HepG2 (cell line): ENCODE measurements around the gene COL18A1. TPM values are rescaled to one million over a fixed set of nuclear protein-coding genes. Genes with fewer than 3 reads are reported as not detected.

Experiments used
- ARID5B ChIP-seq: IDR thresholded peaks from 2 replicates; pipeline ENCODE4 v1.4.0; 2020; ENCODE audit warnings: mild to moderate bottlenecking, missing genetic modification reagents
- GABPA ChIP-seq, 2 experiments: IDR thresholded peaks; 2 replicates each; pipeline ENCODE4 v1.6.1; 2011 to 2016; ENCODE audit warnings: low read depth in 2 of 2, low read length in 1 of 2, missing biosample characterization in 1 of 2, missing genetic modification characterization in 1 of 2
- GLMP ChIP-seq: sonication (generic); formaldehyde crosslinking; IDR thresholded peaks from 2 replicates; pipeline ENCODE4 v1.9.0; 2021; ENCODE audit warnings: missing genetic modification reagents, mild to moderate bottlenecking, borderline replicate concordance
- KDM5B ChIP-seq: sonication (generic); formaldehyde crosslinking; IDR thresholded peaks from 2 replicates; pipeline ENCODE4 v1.4.0; 2020; ENCODE audit warnings: missing genetic modification reagents, mild to moderate bottlenecking, borderline replicate concordance
- NFKB2 ChIP-seq: sonication (generic); formaldehyde crosslinking; IDR thresholded peaks from 2 replicates; pipeline ENCODE4 v1.4.0; 2020; ENCODE audit warnings: missing genetic modification reagents, borderline replicate concordance
- PAX8 ChIP-seq: sonication (generic); formaldehyde crosslinking; IDR thresholded peaks from 2 replicates; pipeline ENCODE4 v1.8.0; 2022; ENCODE audit warnings: mild to moderate bottlenecking, missing genetic modification reagents, borderline replicate concordance
- POGK ChIP-seq: sonication (generic); formaldehyde crosslinking; conservative IDR thresholded peaks from 2 replicates; pipeline ENCODE4 v1.8.0; 2022; ENCODE audit warnings: mild to moderate bottlenecking, moderate library complexity, missing genetic modification reagents
- SMC3 ChIP-seq: IDR thresholded peaks from 2 replicates; pipeline ENCODE4 v1.6.1; 2011; ENCODE audit warnings: low read length, improper control_type of control experiment
- TARDBP ChIP-seq: sonication (generic); formaldehyde crosslinking; IDR thresholded peaks from 2 replicates; pipeline ENCODE4 v1.8.0; 2022; ENCODE audit warnings: mild to moderate bottlenecking, missing genetic modification reagents
- TMF1 ChIP-seq: sonication (generic); formaldehyde crosslinking; IDR thresholded peaks from 2 replicates; pipeline ENCODE4 v1.8.1; 2022; ENCODE audit warnings: low read depth, missing genetic modification reagents
- XBP1 ChIP-seq: sonication (generic); formaldehyde crosslinking; IDR thresholded peaks from 2 replicates; pipeline ENCODE4 v1.5.0; 2020; ENCODE audit warnings: missing genetic modification reagents
- ZNF142 ChIP-seq: sonication (generic); formaldehyde crosslinking; IDR thresholded peaks from 2 replicates; pipeline ENCODE4 v1.4.0; 2020; ENCODE audit warnings: missing genetic modification reagents
- ZNF737 ChIP-seq: sonication (generic); formaldehyde crosslinking; IDR thresholded peaks from 2 replicates; pipeline ENCODE4 v1.5.0; 2020; ENCODE audit warnings: missing genetic modification reagents, mild to moderate bottlenecking, borderline replicate concordance
- ZNF776 ChIP-seq: sonication (generic); formaldehyde crosslinking; IDR thresholded peaks from 2 replicates; pipeline ENCODE4 v1.4.0; 2020; ENCODE audit warnings: mild to moderate bottlenecking, missing genetic modification reagents
- ZSCAN30 ChIP-seq: sonication (generic); formaldehyde crosslinking; IDR thresholded peaks from 2 replicates; pipeline ENCODE4 v1.5.0; 2020; ENCODE audit warnings: mild to moderate bottlenecking, missing genetic modification reagents
- polyA plus RNA-seq, 8 experiments: library from polyadenylated mRNA; depleted of rRNA in 3 of 8; stranded (reverse) in 7 of 8; unstranded in 1 of 8; fragments of >200 nt; fragmentation: Illumina TruSeq in 4 of 8; extraction: Trizol in 4 of 8; gene quantifications; 2 replicates each; pipeline versions ENCODE4 v1.2.1 to v1.2.3, GENCODE V29; 2011 to 2016; ENCODE audit warnings: low read depth in 4 of 8, missing spikeins in 1 of 8, mixed read lengths in 1 of 8; ENCODE audit not compliant: insufficient read depth in 1 of 8
- total RNA-seq, 5 experiments: library from RNA; depleted of rRNA; stranded (reverse); fragments of >200 nt; fragmentation: Illumina TruSeq; extraction: Trizol; gene quantifications; 2 replicates each; pipeline ENCODE4 v1.2.3, GENCODE V29; 2016; ENCODE audit warnings: low read depth in 1 of 5

COL18A1 gene
- total and polyA plus RNA-seq, 2 of the 13 experiments (the other 11 are each of a cell fraction or from before 2014, with no cell fraction given) = 79.0 to 102 TPM

- TF ChIP-seq ZNF142 (CRISPR knock-in tag) (no peak), GABPA (IDR thresholded peaks at IDR 0.05; ENCODE audit: low read depth, low read length) (no peak), GABPA (CRISPR knock-in tag; IDR thresholded peaks at IDR 0.05; ENCODE audit: low read depth) (no peak), XBP1 (CRISPR knock-in tag) (no peak), GLMP (CRISPR knock-in tag) (no peak), SMC3 (no peak), ARID5B (peak; percentile 62), TMF1 (no peak), ZNF776 (CRISPR knock-in tag) (no peak), ZNF737 (no peak), PAX8 (CRISPR knock-in tag) (no peak), KDM5B (CRISPR knock-in tag) (peak; percentile 42; the same call in 1 of the 2 replicates), POGK (no peak), TARDBP (CRISPR knock-in tag) (0 out of 2 replicates have a peak, but pooled peaks have one; percentile 24), ZSCAN30 (no peak), NFKB2 (peak; percentile 23; the same call in 1 of the 2 replicates)
Measured at GRCh38 chr21:45472445-45473365, 67.7 kb downstream of the COL18A1 start (continued).
